HG03378 (cell line): ENCODE measurements around the gene CCDC28A.

Experiments used
- ATAC-seq: cut with Tn5 transposase; IDR thresholded peaks from one replicate; pipeline ENCODE4 v1.9.1; 2021; ENCODE audit warnings: mild to moderate bottlenecking, moderate library complexity; ENCODE audit not compliant: unreplicated experiment

CCDC28A gene

DNA sequence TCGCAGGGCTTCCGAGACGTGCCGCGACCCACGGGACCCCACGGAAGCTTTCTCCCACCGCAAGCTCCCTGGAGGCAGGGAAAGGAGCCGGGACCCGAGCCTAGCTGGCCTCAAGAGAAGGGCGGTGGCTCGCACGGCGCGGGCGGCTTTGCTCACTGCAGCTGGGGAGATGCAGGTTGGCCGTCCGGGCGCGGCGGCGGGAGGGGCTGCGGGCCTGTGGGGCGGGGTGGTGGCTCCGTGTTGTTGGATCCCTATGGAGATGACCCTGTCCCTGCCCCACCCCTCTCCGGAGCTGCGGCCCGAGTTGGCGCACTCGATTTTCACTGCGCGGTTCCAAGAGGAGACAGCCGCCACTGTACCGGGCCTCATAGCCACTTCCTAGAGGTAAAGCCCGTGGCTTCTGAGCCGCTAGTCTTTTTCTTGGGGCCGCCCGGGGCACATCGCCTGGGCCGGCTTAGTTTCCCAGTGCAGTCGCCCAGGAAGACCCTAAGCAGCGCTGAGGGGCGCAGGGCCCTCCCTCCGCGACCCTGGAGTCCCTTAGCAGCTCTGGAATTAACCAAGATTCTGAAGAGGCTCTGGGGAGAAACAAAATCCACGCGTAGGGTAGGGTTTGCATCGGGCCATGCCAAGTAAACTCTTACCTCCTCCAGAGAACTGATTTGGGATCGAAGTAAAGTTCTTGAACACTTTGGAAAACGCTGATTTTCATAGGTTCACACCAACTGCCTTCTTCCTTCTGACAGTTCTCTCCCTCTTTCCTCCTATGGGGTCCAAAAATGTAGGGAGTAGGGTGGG, 22.4 kb downstream of the CCDC28A start, which contains the start of gene ECT2L:
Gene ECT2L (plus strand): TSS at position 279 of the 795 bp plus-strand sequence. CDS start 17,188 bp downstream, outside the sequence.
- no peak for ATAC-seq

DNA sequence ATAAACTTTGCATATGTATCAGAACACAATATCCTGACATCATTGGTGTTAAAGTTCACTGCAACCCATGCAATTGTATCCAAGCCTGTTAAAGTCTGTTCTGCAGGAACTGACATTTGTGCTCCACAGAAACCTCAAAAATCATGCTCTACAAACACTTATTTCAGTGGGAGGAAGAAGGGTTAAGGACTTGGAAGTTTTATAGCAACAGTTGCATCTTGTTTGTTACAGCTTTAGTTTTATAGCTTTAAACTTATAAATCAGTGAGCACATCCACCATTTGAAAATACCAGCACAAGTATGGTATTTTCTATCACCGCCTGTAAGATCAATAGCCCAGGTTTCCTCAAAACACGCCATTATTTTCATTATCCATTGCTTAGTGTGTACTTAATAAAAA, 23.2 kb downstream of the CCDC28A start:
- ATAC-seq: no peak

DNA sequence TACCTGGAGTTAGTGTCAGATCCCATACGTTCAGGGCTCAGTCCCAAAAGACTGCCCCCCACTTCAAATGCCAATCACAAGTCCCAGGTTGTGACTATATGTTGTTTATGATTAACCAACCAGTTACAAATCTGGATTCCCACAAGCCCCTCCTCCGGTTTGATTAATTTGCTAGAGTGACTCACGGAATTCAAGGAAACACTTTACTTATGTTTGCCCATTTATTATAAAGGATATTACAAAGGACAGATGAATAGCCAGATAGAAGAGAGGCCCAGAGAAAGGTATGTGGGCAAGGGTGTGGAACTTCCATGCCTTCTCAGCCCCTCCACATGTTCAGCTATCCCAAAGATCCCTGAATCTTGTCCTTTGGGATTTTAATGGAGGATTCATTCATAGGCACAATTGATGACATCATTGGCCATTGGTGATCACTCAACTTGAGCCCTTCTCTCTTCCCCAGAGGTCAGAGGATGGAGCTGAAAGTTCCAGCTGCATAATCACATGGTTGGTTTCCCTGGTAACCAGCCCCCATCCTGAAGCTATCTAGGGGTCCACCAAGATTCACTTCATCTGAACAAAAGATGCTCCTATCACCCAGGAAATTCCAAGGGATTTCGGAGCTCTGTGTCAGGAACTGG, 24.4 kb downstream of the CCDC28A start:
- no peak for ATAC-seq

DNA sequence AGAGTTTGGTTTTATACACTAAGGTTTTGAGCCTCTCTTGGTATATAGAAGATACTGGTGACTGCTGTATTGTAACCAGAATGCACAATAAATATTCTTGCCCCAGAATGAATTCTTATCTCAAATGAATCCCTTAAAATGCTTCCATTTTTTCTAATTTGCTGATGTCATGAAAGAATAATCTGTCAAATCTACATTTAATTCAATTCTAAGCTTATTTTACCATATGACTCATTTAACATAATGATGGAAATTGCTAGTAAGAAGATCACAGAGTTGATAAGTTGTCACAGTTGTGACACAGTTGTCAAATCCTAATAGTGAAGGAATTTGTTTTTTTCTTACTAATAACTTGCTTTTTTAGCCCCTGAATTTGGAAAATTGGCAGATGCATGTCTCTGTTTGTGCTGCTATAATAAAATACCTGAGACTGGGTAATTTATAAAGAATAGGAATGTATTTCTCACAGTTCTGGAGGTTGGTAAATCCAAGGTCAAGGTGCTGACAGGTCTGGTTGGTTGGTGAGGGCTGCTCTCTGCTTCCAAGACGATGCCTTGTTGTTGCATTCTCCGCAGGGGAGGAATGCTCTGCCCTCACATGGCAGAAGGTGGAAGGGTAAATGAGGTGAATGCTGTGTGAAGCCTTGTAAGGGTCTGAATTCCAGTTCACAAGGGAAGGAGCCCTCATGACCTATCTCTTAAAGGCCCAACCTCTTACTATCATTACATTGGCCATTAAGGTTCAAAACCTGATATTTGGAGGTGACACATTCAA, 27.0 kb downstream of the CCDC28A start:
- ATAC-seq: no peak

DNA sequence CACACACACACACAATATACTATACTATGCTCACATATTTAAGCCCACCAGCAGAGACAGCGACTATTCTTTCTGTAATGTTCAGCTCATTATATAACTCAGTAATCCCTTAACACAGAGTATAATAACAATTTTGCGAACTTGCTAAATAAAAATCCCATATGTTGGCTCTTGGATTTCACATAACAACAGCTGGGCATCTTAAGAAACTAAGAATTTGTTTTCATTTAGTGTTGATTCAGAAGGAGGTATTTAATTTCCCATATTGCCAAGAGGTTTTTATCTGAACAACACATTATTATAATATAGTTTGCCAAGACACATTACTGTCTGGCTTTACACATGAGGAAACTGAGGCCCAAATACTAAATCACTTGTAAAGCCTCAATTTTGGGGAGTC, 29.8 kb downstream of the CCDC28A start:
- ATAC-seq: no peak

DNA sequence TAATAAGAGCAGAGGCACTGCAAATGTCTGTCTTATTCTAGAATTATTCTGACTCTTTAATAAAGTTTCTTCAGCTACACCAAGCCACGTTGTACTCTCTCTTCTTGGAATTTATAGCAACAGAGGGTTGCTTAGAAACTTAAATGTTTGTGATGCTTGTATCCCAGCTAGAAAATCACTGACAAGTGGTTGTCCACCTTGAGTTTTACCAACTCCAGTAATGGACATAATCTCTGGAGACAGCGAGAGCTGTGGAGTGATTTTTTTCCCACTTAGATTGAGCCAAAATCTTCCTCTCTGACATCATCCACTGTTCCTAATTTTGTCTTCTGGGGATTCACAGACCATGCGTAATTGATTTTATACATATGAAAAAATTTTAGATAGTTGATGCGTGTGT, 30.3 kb downstream of the CCDC28A start:
- ATAC-seq: no peak

DNA sequence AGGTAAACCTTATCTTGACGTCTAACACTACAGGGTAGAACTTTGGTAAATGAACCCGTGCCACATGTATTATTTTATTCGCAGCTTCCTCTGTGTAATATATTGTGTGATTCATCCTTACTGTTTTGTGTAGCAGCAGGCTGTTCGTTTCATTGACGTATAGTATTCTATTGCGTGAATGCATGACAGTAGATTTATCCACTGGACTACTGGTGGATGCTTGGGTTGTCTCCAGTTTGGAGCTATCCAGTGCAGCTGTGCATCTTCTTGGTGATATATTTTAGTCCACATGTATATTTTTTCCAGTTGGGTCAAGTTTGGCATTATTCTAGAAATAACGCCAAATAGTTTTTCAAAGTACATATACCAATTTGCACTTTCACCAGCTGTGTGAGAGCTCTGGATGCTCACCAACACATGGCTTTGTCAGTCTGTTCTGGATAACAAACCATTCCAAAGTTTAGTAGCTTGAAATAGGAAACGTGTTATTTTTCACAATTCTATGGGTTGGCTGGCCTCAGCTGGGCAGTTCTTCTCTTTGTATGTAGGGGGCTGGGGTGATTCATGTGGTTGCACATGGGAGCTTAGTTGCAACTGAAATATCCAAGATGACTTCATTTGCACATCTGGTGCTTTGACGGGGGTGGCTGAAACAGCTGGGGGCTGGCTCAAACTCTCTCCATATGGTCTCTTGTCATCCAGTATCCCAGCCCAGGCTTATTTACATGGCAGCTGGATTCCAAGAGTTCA, 31.6 kb downstream of the CCDC28A start:
- ATAC-seq: no peak

DNA sequence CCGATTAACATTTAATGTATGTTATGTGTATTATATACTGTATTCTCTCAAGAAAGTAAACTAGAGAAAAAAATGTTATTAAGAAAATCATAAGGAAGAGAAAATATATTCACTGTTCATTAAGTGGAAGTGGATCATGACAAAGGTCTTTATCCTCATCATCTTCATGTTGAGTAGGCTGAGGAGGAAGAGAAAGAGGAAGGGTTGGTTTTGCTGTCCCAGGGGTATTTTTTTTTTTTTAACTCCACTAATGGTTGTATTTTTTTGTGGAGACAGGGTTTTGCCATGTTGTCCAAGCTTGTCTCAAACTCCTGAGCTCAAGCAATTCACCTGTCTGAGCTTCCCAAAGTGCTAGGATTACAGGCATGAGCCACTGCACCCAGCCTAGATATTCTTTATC, 33.3 kb downstream of the CCDC28A start:
- no peak for ATAC-seq

DNA sequence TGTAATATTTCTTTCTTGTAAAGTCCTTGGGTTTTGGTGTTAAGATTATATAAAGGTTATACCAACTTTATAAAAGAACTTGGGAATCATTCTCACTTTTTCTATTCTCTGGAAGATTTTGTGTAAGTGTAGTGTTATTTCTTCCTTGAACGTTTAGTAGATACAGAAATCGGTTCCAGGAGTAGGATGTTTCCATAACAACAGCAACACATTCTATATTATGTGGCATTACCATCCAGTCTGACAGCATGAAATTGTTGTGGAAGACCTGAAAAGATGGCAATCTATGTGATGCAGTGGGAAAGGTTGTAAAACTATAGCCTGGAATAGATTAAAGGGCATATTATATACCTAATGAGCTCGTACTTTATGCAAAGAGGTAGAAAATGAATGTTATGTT, 36.1 kb downstream of the CCDC28A start:
- no peak for ATAC-seq

DNA sequence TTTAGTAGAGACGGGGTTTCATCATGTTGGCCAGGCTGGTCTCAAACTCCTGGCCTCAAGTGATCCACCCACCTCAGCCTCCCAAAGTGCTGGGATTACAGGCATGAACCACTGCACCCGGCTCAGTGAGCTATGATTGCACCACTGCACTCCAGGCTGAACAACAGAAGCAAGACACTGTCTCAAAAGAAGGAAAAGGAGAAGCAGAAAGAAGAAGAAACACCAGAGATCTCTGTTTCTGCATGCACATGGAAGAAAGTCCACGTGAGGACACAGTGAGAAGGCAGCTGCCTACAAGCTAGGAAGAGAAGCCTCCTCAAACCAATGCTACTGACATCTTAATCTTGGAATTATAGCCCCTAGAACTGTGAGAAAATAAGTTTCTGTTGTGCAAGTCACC, 38.3 kb downstream of the CCDC28A start:
- ATAC-seq: no peak

DNA sequence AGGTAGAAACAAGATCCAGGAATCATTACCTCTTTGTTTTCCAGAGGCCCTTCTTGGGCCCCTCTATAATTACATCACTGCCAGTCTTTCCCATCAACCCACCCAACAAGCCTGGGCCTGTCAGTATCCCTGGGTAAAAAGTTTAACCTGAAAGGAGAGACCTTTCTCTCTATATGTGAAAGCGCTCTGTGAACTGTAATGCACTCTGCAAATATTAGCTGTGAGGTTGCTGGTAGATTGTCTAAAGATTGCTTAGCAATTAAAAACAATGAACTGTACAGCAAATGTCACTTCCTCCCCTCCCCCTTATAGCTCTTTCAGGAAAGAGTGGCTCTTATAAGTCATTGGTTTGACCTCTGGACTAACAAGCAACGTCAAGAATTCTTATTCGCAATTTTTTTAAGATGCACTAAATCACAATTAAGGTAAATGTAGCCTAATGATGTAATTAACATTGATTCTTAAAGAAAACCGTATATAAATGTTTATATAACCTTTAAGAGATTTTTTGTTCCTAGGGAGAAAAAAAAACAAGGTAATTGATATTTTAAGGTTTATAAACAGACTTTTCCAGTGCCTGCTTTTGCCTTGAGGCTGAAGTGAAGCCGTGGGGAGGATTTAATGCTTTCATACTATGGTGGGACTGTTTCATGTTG, 40.7 kb downstream of the CCDC28A start:
- no peak for ATAC-seq

DNA sequence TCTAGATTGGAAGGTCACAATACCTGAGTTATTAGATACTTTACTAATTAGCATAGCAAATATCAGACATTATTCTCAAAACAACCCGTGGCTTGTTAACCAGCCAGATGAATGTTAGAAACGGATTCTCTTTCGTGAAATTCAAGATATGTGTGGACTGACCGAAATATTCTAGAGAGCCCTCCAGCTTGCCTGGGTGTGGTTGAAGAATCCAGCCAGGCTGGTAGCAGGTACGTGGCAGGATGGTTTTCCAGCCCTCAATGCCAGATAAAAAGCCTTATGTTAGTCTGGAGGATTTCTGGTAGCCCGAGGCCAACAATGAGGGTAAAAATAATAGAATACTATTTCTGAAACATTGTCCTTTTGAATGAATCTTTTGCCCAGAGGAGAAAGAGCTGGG, 41.7 kb downstream of the CCDC28A start:
- no peak for ATAC-seq

DNA sequence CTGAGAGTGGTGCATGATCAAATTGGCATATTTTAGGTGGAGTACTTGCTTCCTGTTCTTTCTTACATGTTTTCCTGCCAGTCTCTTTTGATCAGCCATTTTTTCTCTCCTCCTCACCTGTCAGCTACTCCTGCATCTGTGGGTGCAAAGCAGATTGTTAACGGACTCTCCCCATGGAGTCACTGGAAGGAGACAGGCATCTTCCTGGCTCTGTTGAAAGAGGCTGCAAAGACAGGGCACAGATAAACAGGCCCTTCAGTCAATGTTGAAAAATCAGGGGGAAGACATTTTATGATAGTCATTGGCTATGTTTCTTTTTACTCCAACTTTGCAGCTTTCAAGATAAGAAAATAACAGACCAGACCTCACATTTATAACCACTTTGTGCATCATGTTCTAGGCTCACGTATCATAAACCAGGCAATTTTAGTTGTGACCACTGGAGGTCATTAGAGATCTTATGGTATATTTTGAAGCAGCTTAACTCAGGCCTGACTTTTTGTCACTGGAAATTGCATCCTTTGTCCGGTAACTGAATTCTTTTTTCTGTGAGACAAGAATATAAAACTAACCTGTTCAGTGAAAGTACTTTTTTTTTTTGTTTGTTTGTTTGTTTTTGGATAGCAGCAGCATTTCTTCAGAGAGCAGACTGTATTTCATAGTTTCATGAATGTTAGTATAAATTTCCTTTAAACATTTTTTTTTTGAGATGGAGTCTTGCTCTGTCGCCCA, 42.4 kb downstream of the CCDC28A start:
- ATAC-seq: peak; percentile 76

DNA sequence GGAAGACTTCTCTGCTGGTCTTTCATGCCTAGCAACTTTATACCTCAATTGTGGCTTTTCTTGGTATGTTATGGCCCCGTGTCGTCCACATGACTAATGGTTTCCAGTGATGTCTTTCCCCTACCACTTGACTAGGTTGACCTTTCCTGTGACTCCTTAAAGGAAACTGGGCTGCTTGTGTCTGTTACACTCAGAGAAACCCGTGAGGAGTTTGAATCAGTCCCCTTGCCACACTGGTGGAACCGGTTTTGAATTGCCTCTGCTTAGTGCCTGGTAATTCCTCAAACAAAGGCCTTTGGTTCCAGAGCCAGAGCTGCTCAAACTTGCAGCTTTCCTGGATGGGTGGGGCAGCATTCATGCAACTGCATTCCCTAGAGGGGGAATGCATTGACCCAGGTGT, 44.2 kb downstream of the CCDC28A start:
- ATAC-seq: no peak

DNA sequence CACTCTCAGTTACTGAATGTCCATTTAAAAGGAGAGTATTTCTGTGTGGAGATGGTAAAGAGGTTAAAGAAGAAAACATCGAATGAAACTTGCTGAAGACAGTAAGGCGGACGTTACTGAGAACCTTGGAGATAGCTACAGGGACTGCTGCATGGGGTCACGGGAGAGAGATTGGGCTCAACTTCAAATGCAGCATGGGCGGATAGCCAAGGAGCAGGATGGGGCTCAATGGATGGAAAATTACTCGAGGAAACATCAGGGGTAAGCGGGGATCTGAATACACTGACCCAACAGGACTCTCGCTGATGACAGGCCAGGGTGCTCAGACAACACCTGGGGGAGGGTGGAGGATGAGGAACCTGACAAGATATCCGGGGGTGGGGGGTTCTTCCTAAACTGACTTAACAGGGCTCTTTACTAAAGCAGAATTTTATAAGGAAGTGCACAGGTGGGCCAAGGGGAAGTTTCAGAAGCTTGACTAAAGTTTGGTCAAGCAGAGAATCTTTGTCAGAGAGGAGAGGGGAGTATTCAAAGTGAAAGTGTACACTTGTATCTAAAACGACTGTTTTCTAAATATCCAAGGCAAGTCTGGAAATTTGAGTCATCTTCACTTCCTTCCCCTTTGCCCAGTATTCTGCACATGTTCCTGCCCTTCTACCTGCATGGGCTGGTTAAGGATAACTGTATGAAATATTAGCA, 45.1 kb downstream of the CCDC28A start:
- ATAC-seq: peak; percentile 83

DNA sequence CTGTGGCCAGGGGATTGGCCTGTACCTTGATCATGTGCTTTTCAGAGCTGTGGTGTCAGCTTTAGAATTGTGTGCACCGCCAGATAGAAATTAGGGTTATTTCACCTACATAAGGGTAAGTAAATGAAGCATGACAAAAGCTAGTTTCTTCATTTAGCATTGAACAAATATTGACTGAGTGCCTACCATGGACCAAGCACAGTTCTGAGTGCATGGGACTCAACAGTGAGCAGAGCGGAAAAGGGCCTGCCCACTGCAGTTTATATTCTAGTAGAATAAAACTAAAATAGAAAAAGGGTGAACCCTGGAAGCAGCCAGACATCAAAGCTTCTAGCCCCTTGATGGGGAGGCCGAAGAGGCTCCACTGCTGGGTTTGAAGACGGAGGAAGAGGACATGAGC, 48.0 kb downstream of the CCDC28A start:
- ATAC-seq: no peak

DNA sequence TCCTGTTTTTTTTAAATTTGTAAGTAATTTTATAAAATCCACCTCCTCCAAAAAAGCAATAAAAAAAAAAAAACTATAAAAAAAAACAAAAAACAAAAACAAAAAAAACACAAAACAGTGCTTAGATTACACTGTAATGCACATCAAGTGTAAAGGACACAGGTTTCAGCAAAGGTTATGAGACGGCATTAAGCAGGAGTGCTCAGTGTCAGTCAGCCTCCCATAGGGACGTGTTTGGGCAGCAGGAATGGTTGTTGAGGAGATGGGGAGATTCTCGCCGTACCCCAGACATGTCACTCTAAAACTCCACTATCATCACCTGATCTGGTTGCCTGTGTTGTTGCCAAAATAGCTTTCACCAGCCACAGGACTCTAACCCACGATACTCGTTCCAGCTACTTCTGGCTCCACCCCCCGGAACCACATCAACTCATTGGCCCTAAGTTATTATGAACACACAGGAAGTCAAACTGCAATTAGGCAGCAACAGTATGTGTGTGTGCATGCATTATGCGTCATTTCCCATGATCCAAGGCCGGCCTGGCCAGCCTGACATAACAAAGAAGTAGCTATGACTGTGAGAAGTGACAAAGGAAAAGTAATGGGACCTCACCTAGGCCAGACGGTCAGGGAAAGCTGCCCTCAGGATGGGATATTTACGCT, 51.0 kb downstream of the CCDC28A start:
- no peak for ATAC-seq

DNA sequence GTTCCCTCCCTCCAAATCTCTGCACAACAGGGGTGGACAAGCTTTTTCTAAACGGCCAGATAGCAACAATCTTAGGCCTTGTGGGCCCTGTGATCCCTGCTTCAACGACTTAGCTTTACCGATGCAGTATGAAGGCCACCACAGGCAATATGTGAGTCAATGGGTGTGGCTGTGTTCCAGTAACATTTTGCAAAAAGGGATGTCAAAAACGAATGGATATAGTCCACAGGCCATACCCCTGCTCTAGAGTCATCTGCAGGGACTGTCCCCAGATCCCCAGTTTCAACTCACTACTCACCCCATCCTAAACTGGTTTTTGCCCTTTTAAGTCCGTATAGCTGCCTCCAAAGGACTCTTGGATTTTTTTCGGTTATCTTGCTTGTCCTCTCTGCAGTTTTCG, 56.7 kb downstream of the CCDC28A start:
- no peak for ATAC-seq

DNA sequence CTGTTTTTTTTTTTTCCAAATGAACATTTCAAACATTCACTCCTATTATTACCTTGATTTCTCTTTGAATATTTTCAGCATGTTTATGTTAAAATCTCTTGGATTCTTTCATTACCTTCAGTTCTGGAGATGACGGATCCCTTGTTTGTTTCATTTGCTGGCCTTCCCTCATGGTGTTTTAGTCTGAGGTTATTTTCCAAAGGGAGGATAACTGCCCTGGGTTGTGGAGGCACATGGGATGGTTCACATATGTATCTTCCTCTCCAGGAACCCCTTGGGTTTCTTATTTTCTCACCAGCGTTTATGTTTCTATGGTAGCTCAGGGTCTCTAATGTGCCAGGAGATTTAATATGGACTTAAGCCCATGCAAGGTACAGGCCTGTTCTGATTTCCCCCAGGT, 58.6 kb downstream of the CCDC28A start:
- ATAC-seq: no peak
